GM12878 (cell line): ENCODE measurements around the gene RIMS1. TPM values are rescaled to one million over a fixed set of nuclear protein-coding genes. Genes with fewer than 3 reads are reported as not detected.

Experiments
- ATAC-seq: fragments of 200-7000 bp; cut with Tn5 transposase; 3 replicates; pipeline ENCODE4 v1.9.1; 2020; ENCODE audit warnings: mild to moderate bottlenecking, moderate library complexity
- BruUV-seq: library from RNA; stranded (reverse); fragments of 400-500 nt; replicated peaks from 2 replicates; lab custom pipeline; 2021; lab: Mats Ljungman, UMichigan
- CTCF ChIA-PET: fragments of 300-600 bp; sonication (Branson Sonifier 250); formaldehyde crosslinking; extraction: SDS; loops from one replicate; lab custom pipeline; 2021; ENCODE audit warnings: inconsistent platforms; lab: Yijun Ruan, JAX
- POLR2A ChIA-PET: fragments of 350-600 bp; formaldehyde crosslinking; extraction: SDS; loops from one replicate; lab custom pipeline; 2021; ENCODE audit warnings: inconsistent platforms; lab: Charles Lee
- RAD21 ChIA-PET: fragments of 300-600 bp; sonication (Branson Sonifier 250); formaldehyde crosslinking; loops from one replicate; lab custom pipeline; 2023; ENCODE audit warnings: antibody characterized with exemption; ENCODE audit not compliant: unreplicated experiment; lab: Charles Lee
- SMC1A ChIA-PET: fragments of 300-600 bp; sonication (Branson Sonifier 250); formaldehyde crosslinking; loops from one replicate; lab custom pipeline; 2023; ENCODE audit not compliant: unreplicated experiment, uncharacterized antibody; lab: Charles Lee
- DNase-seq: peaks from one replicate; pipeline ENCODE4 v3.0.0-alpha.2; 2011; ENCODE audit warnings: low read depth, low spot score
- FAIRE-seq: peaks from 3 replicates; lab custom pipeline; 2011; peaks lifted over from hg19 to GRCh38; lab: Jason Lieb, UNC
- H2AFZ ChIP-seq: 2 replicates; pipeline ENCODE4 v1.6.0; 2011; ENCODE audit warnings: low read depth, low read length, control low read depth; ENCODE audit not compliant: control insufficient read depth
- H3K27ac ChIP-seq: 2 replicates; pipeline ENCODE4 v1.5.1; 2011; ENCODE audit warnings: control low read depth; ENCODE audit not compliant: control insufficient read depth, insufficient read depth
- H3K27me3 ChIP-seq, 2 experiments: replicated peaks in 1 of 2; 2 replicates each; pipeline versions ENCODE4 v1.6.0 to v1.6.1; 2011; ENCODE audit warnings: low read length in 1 of 2; ENCODE audit not compliant: control insufficient read depth in 2 of 2, insufficient read depth in 2 of 2
- H3K36me3 ChIP-seq, 2 experiments: 2 replicates each; pipeline ENCODE4 v1.5.1; 2011; ENCODE audit warnings: low read length in 1 of 2; ENCODE audit not compliant: control insufficient read depth in 2 of 2, insufficient read depth in 2 of 2
- H3K4me1 ChIP-seq: 2 replicates; pipeline ENCODE4 v1.6.1; 2011; ENCODE audit warnings: mild to moderate bottlenecking, low read length, moderate library complexity, mixed read lengths; ENCODE audit not compliant: control insufficient read depth, insufficient read depth
- H3K4me2 ChIP-seq: 2 replicates; pipeline ENCODE4 v1.6.0; 2011; ENCODE audit warnings: control low read depth; ENCODE audit not compliant: control insufficient read depth, insufficient read depth
- H3K4me3 ChIP-seq: fragments of 200-600 bp; sonication (generic); 2 replicates; pipeline ENCODE4 v1.5.1; 2016
- H3K79me2 ChIP-seq: 2 replicates; pipeline ENCODE4 v1.6.0; 2011; ENCODE audit warnings: low read length; ENCODE audit not compliant: control insufficient read depth, insufficient read depth
- H3K9ac ChIP-seq: 2 replicates; pipeline ENCODE4 v1.8.0; 2011; ENCODE audit warnings: low read length, control low read depth, mixed read lengths; ENCODE audit not compliant: control insufficient read depth, insufficient read depth
- H3K9me3 ChIP-seq: replicated peaks from 3 replicates; pipeline ENCODE4 v1.5.1; 2011; ENCODE audit warnings: mild to moderate bottlenecking, low read length; ENCODE audit not compliant: control insufficient read depth, insufficient read depth
- H4K20me1 ChIP-seq: 2 replicates; pipeline ENCODE4 v1.6.0; 2011; ENCODE audit not compliant: control insufficient read depth, insufficient read depth
- NFYB ChIP-seq: IDR thresholded peaks from 2 replicates; pipeline ENCODE4 v1.6.1; 2011; ENCODE audit warnings: low read depth, mild to moderate bottlenecking, low read length, improper control_type of control experiment, moderate library complexity; ENCODE audit not compliant: insufficient read depth
- POU2F2 ChIP-seq: IDR thresholded peaks from 3 replicates; pipeline ENCODE4 v1.6.1; 2011; ENCODE audit warnings: low read depth, mild to moderate bottlenecking, low read length, borderline replicate concordance
- SIN3A ChIP-seq: IDR thresholded peaks from 2 replicates; pipeline ENCODE4 v1.6.1; 2012; ENCODE audit warnings: low read depth, low read length, improper control_type of control experiment
- SMAD5 ChIP-seq: IDR thresholded peaks from 2 replicates; pipeline ENCODE4 v1.6.1; 2016; ENCODE audit warnings: antibody characterized with exemption, low read depth
- ZNF384 ChIP-seq: IDR thresholded peaks from 2 replicates; pipeline ENCODE4 v1.6.1; 2012; ENCODE audit warnings: low read depth, mild to moderate bottlenecking, low read length, improper control_type of control experiment, borderline replicate concordance
- WGBS: methylation state at CpG from one replicate; pipeline ENCODE4 v1.1.6; 2016; ENCODE audit warnings: low lambda C conversion rate; ENCODE audit not compliant: insufficient replicate concordance, insufficient coverage; ENCODE audit errors: missing lambda C conversion rate; 5-methylcytosine and 5-hydroxymethylcytosine counted together
- in situ Hi-C: fragments of 300-500 bp; cut with MboI; formaldehyde crosslinking; loops from 9 replicates; pipeline ENCODE4 v1.14.3; 2018; ENCODE audit warnings: mixed read lengths
- intact Hi-C: fragments of 100-400 bp; cut with micrococcal nuclease; formaldehyde crosslinking; loops from one replicate; pipeline ENCODE4 v1.14.2; 2022; ENCODE audit not compliant: unreplicated experiment
- polyA plus RNA-seq, 11 experiments: library from polyadenylated mRNA; depleted of rRNA in 4 of 11; unstranded in 6 of 11; stranded (reverse) in 5 of 11; fragments of >200 nt; fragmentation: Nextera tagmentation in 4 of 11; fragmentation: Illumina TruSeq in 1 of 11; extraction: Ambion mirVana in 4 of 11; extraction: Trizol in 1 of 11; gene quantifications; 1 replicate in 1 of 11; 2 replicates in 10 of 11; pipeline versions ENCODE4 v1.2.1 to v1.2.3, GENCODE V29; 2011 to 2016; ENCODE audit warnings: inconsistent platforms in 2 of 11, missing spikeins in 2 of 11, low read depth in 1 of 11
- total RNA-seq, 4 experiments: library from RNA; depleted of rRNA in 3 of 4; stranded (reverse); fragments of >200 nt in 3 of 4; fragmentation: Illumina TruSeq in 1 of 4; extraction: Trizol in 1 of 4; gene quantifications; 2 replicates each; pipeline versions ENCODE4 v1.2.1 to v1.2.3, GENCODE V29; 2013 to 2021
- TF ChIP-seq, protein P1 (sequence below): IDR thresholded peaks from 2 replicates; pipeline ENCODE4 v1.6.1; 2011; ENCODE audit warnings: mild to moderate bottlenecking, low read depth, low read length, moderate library complexity; ENCODE audit not compliant: insufficient replicate concordance

The RIMS1 gene
- total and polyA plus RNA-seq, 10 of the 15 experiments (the other 5 are each of a cell fraction or from before 2014, with no cell fraction given), result 0.05 to 0.76 (median 0.23) TPM

DNA sequence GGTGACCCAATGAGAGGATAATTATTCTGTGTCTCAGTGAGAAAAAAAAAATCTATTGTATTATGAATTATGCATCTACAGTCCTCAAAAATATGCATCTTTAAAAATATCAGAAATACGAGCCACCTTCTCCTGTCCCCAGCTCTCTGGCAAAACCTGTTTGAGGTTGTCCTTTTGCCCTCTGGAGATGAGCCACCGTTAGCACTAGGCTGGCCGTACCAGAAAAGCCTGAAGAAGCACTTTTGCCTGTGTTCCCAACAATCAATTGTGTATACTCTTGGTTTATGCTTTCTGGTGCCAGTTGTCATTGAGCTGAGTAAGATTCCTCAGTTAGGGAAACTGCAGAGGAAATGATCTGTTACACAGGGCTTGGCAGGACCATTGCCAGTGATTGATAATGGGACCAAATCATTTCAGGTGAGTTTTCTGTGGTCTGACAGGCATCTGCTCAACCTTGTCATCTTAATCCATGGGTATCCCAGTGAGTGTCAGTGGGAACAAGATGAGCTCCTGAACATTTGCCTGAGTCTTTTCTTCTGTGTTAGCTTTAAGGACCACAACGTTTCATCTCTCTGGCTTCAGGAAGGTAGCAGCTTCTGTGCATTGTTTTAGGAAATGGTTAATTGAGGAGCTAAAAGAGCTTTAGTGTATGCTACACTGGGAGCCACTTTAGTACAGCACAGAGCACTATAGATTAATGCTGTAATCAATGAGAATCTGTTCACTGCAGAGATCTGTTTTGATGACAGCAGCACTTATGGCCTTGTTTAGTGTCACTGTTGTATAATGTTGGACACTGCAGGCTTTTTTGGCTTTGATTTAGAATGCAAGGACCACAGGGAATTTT, 330.1 kb downstream of the RIMS1 start (continued):
- TF ChIP-seq, protein P1, sequence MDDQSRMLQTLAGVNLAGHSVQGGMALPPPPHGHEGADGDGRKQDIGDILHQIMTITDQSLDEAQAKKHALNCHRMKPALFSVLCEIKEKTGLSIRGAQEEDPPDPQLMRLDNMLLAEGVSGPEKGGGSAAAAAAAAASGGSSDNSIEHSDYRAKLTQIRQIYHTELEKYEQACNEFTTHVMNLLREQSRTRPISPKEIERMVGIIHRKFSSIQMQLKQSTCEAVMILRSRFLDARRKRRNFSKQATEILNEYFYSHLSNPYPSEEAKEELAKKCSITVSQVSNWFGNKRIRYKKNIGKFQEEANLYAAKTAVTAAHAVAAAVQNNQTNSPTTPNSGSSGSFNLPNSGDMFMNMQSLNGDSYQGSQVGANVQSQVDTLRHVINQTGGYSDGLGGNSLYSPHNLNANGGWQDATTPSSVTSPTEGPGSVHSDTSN, result no peak
- no peak for TF ChIP-seq SIN3A

DNA sequence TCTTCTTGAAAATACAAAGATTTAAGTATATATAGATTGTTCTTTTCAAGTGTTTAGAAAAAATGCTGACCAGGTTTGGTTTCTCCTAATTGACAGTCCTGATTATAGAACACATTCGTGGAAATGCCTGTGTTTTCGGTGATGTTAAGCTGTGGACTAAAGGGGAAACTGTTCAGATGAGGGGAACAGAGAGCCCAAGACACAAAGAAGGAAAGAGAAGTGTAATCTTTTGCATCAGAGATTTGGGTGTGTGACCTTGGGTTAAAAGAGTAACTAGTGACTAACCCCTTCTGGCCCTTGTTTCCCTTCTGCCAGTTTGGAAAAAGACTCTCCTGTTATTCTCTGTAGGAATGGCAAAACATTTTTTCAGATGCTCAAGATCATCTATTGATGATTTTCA, 331.3 kb downstream of the RIMS1 start:
- Histone ChIP-seq H3K4me1 (no peaks in the 10 kb centered on the region), H4K20me1 (no peaks in the 10 kb centered on the region), H3K36me3 (no peaks in the 10 kb centered on the region), H2AFZ (no peak overlapping the region), H3K27ac (no peak overlapping the region), H3K4me3 (no peak overlapping the region), H3K9ac (no peak overlapping the region), H3K9me3 (no peaks in the 10 kb centered on the region), H3K79me2 (no peaks in the 10 kb centered on the region), H3K27me3 (no peaks in the 10 kb centered on the region), H3K4me2 (no peak overlapping the region)
- in situ Hi-C loops (no loop called here), intact Hi-C loops (no loop called here)
- RAD21 ChIA-PET, result no interaction called here
- DNase-seq, result no peak
- 41% methylated on average over 2 of the region's 2 CpGs for WGBS
- no peak for FAIRE-seq
- POLR2A ChIA-PET, result interaction anchor here (0.6 kb wide), 1 partner anchor 49 kb away, joined by 7 read pairs; no protein-coding TSS in a partner anchor
- no TSS peak for BruUV-seq
- CTCF ChIA-PET, result no interaction called here
- no peak for ATAC-seq
- no peak for TF ChIP-seq NFYB
- TF ChIP-seq SMAD5, result no peak
- no peak for TF ChIP-seq POU2F2
- no peak for TF ChIP-seq ZNF384
- SMC1A ChIA-PET, result no interaction called here
